Thyroid gland (tissue), 4 donors: Measurements from ENCODE around the gene HSD17B11.

Experiments
- POLR2A ChIP-seq, 2 donors: fragments of 450-650 bp; IDR thresholded peaks; one replicate each; pipeline ENCODE4 v1.6.1; 2017; ENCODE audit warnings: antibody characterized with exemption in 2 of 2, mild to moderate bottlenecking in 2 of 2, moderate library complexity in 1 of 2
- TF ChIP-seq, protein P1 (sequence below), 6 experiments: fragments of 200-600 bp in 3 of 6; fragments of 450-650 bp in 3 of 6; sonication (generic) in 3 of 6; IDR thresholded peaks; one replicate each; pipeline ENCODE4 v1.5.1; 2016 to 2019; ENCODE audit warnings: antibody characterized with exemption in 6 of 6, mild to moderate bottlenecking in 2 of 6, inconsistent platforms in 1 of 6, moderate library complexity in 1 of 6

DNA sequence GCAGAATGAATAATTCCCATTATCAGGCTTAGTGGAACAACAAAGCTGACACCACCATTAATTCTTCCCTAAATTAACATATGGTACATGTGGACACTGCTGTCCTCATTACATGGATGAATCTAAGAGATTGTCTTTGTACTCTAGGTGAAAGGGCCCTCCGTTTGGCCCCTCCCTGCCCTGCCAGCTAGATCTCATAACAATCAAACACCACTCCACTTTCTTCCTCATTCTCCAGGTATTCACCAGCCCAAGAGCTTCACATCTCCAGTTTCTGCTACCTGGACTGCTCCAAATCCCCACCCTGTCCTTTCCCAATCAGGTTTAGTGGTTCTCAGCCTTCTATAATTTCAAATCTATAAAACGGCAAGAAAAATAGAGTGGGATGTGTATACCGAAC lies 3.8 kb downstream of the HSD17B11 start:
- TF ChIP-seq, protein P1, sequence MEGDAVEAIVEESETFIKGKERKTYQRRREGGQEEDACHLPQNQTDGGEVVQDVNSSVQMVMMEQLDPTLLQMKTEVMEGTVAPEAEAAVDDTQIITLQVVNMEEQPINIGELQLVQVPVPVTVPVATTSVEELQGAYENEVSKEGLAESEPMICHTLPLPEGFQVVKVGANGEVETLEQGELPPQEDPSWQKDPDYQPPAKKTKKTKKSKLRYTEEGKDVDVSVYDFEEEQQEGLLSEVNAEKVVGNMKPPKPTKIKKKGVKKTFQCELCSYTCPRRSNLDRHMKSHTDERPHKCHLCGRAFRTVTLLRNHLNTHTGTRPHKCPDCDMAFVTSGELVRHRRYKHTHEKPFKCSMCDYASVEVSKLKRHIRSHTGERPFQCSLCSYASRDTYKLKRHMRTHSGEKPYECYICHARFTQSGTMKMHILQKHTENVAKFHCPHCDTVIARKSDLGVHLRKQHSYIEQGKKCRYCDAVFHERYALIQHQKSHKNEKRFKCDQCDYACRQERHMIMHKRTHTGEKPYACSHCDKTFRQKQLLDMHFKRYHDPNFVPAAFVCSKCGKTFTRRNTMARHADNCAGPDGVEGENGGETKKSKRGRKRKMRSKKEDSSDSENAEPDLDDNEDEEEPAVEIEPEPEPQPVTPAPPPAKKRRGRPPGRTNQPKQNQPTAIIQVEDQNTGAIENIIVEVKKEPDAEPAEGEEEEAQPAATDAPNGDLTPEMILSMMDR (IDR thresholded peaks at IDR 0.05) = no peak
- no peak for TF ChIP-seq POLR2A (IDR thresholded peaks at IDR 0.05)
